Measurements from ENCODE around the gene USP35.
A peak's percentile ranks its signal among the peaks of the same experiment; 100 is the strongest.
"Not testable (repeated sequence)": the region's sequence is repeated elsewhere in the genome, so short reads cannot be mapped to it uniquely, and the experiment has no call there.

Gene USP35

DNA sequence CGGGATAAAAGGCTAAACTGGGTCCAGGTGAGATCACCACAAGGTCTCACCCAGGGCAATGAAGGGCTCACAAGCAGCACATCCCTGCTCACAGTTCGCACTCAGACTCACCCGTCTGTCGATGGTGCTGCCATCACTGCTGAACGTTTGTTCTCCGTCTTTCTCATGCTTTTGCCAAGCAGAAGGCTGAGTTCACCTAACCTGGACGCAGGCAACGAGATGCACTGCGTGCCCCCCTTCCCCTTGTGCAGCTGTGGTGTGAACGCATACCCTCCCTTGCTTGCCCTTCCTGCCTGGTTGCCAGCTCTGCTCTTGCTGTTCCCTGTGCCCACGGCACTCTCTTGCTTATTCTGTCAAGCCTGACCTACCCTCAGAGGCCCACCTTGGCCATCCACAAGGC, 18.3 kb upstream of the USP35 start:
- DNase-seq (ENCODE audit: low read depth in 1 of 2, low spot score in 1 of 2) = no peak

GRCh38 chr11:78170874-78171549, 17.7 kb upstream of the USP35 start:
- DNase-seq (ENCODE audit: low read depth in 1 of 2, low spot score in 1 of 2) = no peak

DNA sequence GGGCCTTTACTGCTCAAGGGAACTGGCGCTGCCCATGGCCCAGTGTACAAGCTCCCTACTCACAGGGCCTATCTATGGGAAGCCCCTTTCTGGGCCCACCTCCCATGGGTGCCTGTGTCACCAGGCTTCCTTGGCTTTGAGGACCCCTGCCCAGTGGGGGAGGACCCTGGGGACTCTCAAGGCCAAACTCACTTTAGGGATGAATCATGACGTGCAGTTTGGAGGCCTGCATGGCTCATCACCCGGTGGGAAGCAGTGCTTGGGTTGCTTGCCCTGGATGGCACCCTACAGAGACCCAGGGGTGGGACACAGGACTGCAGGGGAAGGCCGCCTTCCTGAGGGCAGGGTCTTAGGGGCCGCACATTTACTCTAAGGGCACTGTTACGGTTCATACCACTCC, 16.8 kb upstream of the USP35 start:
- DNase-seq (ENCODE audit: low read depth in 1 of 2, low spot score in 1 of 2) = no peak

- not testable (repeated sequence) for DNase-seq (ENCODE audit: low read depth in 1 of 2, low spot score in 1 of 2)
These were observed 12.9 kb upstream of the USP35 start for GRCh38 chr11:78175862-78176261.

GRCh38 chr11:78176605-78177141, 12.0 kb upstream of the USP35 start:
- no peak for DNase-seq (ENCODE audit: low read depth in 1 of 2, low spot score in 1 of 2)

GRCh38 chr11:78177216-78177615, 11.5 kb upstream of the USP35 start:
- no peak for DNase-seq (ENCODE audit: low read depth in 1 of 2, low spot score in 1 of 2)

DNA sequence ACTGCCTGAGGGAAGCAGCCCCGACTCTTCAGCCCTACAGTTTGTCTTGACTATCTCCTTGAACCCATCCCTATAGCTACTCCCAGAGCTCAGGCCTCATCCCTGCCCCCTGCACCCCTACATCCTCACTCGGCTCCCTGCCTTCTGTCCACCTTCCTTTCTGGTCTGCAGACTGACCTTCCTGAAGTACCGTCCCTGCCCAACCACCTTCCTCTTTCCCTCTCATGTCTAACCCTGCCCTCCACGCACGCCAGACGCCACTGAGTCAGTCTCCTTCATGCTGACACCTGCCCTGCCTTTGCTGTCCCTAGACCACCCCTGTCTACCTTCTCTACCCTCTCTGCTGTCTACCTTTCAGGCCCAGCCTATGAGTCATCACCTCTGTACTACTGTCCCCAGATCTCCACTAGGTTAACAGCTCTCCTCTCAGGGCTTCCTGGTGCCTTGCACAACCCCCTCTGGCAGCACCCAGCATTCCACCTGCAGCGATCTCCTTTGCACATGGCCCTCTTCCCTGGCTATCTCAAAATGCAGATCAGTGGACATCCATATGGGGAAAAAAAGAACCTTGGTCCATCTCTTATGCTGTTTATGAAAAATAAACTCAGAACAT, 9.2 kb upstream of the USP35 start:
- DNase-seq (ENCODE audit: low read depth in 1 of 2, low spot score in 1 of 2) = no peak

DNA sequence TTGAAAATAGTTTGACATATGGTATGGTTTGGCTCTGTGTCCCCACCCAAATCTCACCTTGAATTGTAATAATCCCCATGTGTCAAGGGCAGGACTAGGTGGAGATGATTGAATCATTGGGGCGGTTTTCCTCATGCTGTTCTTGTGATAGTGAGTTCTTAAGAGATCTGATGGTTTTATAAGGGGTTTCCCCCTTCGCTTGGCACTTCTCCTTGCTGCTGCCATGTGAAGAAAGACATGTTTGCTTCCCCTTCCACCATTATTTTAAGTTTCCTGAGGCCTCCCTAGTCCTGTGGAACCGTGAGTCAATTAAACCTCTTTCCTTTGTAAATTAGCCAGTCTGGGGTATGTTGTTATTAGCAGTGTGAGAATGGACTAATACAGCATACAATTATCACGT, 8.0 kb upstream of the USP35 start:
- DNase-seq (ENCODE audit: low read depth in 1 of 2, low spot score in 1 of 2) = no peak

GRCh38 chr11:78181185-78181584, 7.5 kb upstream of the USP35 start:
- DNase-seq (ENCODE audit: low read depth in 1 of 2, low spot score in 1 of 2) = no peak

DNA sequence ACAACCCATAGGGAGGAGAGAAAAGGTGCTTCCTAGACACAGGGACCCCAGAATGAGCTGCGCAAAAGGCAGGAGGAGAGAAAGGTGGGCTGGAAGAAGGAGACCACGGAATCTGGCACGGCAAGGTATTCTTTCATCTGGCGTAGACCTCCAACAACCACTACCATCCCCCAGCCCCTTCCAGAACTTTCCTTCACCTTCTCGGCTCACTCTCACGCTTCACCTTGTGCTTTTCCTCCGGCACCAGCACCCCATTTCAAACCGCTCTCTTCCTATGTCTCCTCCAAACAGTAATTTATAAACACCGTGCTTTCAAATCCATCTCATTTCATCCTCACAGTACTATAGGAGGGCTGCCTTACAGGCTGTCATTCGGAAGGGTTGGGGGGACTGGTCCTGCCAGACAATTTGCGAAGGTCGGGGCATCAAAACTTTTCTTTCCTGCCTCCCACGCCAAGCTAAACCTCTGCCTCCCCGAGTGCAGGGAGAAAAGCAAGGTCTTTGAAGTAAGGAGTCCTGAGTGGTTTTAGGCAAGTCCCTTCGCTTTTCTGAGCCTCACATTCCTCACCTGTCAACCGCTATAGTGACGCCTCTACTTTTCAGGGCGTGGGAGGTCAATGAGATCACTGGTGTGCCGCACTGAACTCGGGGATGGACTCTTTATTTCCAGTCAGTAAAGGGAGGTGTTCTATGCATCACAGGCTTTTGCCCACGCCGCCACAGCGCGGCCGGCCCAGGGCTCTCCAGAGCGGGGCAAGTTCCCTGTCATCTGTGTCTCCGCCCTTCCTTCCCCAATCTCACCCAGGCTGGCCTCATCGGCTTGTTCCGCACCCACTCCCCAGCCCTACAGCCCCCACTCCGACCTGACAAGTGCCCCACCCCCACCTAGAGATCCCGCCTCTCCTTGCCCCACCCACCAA, 1.1 kb upstream of the USP35 start:
- peak in 1 of 2 donors; percentile 77 for DNase-seq (ENCODE audit: low read depth in 1 of 2, low spot score in 1 of 2)

DNA sequence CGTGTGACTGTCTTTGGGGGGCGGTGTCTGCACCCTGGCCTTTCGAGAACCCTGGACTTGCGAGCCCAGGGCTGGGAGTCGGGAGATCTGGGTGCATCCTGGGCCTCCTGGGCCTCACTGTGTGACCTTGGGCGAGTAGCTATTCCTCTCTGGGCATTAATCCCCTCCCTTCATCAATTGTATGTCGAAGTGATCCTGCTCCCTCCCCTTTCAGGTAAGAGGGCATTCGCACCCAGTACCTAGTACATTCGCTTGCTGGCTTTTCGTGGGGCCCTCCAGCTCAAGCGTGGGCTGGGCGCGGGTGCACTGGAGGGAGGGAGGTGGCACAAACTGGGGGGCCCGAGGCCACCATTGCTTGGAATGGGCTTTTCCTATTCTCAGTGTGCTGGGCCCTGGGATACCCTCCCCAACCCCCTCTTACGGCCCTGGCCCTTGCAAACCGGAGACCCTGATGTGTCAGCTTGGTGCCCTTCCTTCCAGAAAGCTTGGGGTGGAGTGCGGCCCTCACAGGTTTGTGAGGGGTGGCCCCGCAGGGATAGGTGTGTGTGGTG, 530 bp downstream of the USP35 start:
- DNase-seq (ENCODE audit: low read depth in 1 of 2, low spot score in 1 of 2) = no peak

DNA sequence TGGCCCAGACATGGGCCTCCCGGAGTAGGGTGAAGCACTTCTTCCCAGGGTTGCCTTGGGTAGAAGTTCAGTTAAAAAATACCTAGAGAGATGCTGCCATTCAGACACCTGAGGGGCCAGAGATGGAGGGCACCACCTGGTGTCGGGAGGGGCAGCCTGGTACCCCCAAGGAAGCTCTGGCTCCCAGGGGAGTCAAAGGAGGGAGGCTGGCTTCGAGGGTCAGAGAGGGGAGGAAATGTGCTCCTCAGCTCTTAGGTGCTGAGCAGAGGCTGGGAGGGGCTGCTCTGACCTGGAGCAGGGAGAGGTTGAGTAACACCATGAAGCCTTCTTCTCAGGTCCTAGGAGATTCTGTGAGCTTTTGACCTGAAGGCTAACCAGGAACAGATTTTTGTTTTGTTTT, 1.1 kb downstream of the USP35 start:
- DNase-seq (ENCODE audit: low read depth in 1 of 2, low spot score in 1 of 2) = no peak

DNA sequence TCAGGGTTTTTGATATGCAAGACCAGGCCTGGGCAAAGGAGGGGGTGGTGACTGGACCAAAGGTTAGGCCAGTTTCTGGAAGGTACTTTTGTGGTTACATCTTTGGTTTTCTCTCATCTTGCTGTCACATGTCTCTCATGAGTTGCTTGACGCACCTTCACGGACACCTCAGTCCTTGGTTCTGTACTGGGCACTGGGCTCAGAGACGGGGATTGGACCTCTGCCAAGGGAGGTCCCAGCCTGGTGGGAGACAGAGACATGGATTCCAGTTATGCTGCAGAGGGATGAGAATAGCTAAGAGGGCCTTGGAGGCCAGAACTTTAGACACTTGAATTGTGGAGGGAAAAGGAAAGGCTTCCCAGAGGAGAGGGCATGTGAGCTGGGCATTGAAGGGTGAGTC, 1.7 kb downstream of the USP35 start:
- DNase-seq (ENCODE audit: low read depth in 1 of 2, low spot score in 1 of 2) = no peak

DNA sequence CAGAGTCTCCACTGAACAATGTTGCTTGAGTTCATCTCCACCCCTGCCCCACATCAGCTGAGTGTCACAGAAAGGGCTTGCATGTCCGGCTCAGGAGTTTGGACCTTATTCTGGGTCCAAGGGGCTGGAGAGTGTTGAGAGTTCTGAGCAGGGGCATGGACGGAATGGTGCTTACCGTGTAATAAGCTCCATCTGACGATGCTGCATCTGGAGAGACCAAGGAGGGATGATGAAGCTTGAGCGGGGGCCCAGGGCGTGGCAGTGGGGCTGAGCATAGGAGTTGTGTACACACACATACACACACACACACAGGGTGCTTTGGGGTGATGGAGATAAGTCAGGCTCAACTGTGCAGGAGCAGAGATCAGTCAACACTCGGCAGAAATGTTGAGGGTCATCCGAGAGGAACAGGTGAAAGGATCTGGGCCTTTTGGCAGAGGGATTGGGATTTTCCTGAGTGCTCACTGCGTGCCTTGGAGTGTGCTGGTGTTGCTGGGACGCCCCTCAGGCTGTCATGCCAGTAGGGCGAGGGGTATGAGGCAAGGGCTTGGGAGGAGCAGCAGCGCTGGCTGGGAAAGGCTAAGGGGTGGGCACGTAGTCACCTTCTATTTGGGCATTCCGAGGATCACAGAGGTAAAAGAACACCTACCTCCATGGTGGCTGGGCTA, 2.3 kb downstream of the USP35 start:
- DNase-seq (ENCODE audit: low read depth in 1 of 2, low spot score in 1 of 2) = no peak

DNA sequence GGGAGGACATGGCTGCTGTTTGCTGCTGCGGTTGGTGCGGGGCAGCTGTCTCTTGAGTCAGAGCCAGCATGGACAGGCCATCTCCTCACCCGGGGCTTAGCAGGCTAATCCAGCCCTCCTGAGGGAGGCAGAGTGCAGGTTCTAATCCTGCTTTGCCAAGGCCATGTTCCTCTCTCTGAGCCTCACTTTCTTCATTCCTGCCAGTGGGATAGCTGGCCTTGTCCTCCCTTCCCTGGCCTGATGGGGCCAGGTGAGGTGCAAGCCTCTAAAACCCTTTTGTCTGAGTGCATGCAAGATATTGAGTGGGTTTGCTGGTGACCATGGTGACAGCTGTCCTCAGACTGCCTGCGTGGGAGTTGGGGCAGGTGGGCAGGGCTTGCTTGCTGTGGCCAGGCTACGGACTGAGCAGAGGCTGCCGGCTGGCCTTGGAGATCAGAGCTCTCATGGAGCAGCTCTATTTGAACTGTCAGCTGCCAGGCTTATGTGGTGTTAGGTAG, 3.6 kb downstream of the USP35 start:
- no peak for DNase-seq (ENCODE audit: low read depth in 1 of 2, low spot score in 1 of 2)

- no peak for DNase-seq (ENCODE audit: low read depth in 1 of 2, low spot score in 1 of 2)
These were observed 4.2 kb downstream of the USP35 start for GRCh38 chr11:78192911-78193351.

GRCh38 chr11:78193806-78194205, 5.1 kb downstream of the USP35 start:
- DNase-seq (ENCODE audit: low read depth in 1 of 2, low spot score in 1 of 2) = no peak

- DNase-seq (ENCODE audit: low read depth in 1 of 2, low spot score in 1 of 2) = no peak
These were observed 5.8 kb downstream of the USP35 start for GRCh38 chr11:78194490-78194889.

DNA sequence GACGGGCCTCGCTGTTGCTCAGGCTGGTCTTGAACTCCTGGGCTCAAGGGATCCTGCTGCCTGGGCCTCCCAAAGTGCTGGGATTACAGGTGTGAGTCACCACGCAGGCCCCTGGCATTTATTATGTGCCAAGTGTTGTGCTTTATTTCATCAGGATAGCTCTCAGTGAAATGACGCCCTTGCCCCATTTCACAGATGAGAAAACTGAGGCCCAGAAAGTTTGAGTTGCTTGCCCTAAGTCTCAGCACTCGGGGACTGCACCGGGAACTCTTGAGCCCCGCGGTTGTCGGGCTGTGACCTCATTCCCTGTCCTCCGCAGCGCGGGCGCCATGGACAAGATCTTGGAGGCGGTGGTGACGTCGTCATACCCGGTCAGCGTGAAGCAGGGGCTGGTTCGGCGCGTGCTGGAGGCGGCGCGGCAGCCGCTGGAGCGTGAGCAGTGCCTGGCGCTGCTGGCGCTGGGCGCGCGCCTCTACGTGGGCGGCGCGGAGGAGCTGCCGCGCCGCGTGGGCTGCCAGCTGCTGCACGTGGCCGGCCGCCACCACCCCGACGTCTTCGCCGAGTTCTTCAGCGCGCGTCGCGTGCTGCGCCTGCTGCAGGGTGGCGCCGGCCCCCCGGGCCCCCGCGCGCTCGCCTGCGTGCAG, 7.3 kb downstream of the USP35 start:
- no peak for DNase-seq (ENCODE audit: low read depth in 1 of 2, low spot score in 1 of 2)

DNA sequence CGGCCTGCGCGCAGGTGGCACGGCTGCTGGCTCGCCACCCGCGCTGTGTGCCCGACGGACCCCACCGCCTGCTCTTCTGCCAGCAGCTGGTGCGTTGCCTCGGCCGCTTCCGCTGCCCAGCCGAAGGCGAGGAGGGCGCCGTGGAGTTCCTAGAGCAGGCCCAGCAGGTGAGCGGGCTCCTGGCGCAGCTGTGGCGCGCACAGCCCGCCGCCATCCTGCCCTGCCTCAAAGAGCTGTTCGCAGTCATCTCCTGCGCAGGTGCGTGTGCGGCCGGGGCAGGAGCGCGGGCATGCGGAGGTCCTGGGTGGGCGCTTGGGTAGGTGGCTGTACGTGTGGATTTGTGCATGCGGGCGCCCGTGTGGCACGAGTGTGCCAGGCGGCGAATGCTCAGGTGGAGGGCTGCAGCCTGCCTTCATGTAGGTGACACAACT, 8.0 kb downstream of the USP35 start:
- no peak for DNase-seq (ENCODE audit: low read depth in 1 of 2, low spot score in 1 of 2)

Measured in activated CD4-positive, alpha-beta T cell treated with anti-CD3 and anti-CD28 coated beads, Interleukin-2, amount 50 U/mL, for 24 hours (primary cell).